GM06990 (cell line): Measurements from ENCODE around the gene ANP32D.
"Not testable (repeated sequence)": the region's sequence is repeated elsewhere in the genome, so short reads cannot be mapped to it uniquely, and the experiment has no call there.

Source experiments
- DNase-seq: peaks from one replicate; pipeline ENCODE4 v3.0.0-alpha.2; 2011; ENCODE audit not compliant: insufficient read length; ENCODE audit errors: extremely low read depth
- H3K27me3 ChIP-seq: replicated peaks from 2 replicates; pipeline ENCODE4 v1.6.0; 2011; ENCODE audit warnings: low read length; ENCODE audit not compliant: control insufficient read depth, insufficient read depth
- H3K36me3 ChIP-seq: 2 replicates; pipeline ENCODE4 v1.5.1; 2011; ENCODE audit warnings: low read length; ENCODE audit not compliant: control insufficient read depth, insufficient read depth
- H3K4me3 ChIP-seq: replicated peaks from 2 replicates; pipeline ENCODE4 v1.5.1; 2011; ENCODE audit warnings: low read depth, mild to moderate bottlenecking, control low read depth, low read length
- TF ChIP-seq, protein P1 (sequence below): IDR thresholded peaks from 2 replicates; pipeline ENCODE4 v1.5.1; 2011; ENCODE audit warnings: low read length, control low read depth, mild to moderate bottlenecking, inconsistent platforms; ENCODE audit not compliant: insufficient read depth, poor library complexity, severe bottlenecking

The ANP32D gene

DNA sequence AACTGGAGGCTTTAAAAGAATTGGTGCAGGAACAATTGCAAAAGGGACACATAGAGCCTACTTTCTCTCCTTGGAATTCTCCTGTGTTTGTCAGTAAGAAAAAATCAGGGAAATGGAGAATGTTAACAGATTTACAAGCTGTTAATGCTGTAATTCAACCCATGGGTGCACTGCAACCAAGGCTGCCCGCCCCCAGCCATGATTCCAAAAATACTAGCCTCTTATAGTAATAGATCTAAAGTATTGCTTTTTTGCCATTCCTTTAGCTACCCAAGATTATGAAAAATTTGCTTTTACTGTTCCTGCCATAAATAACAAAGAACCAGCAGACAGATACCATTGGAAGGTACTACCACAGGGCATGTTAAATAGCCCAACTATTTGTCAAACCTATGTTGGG is 37.8 kb downstream of the ANP32D start:
- Histone ChIP-seq H3K27me3 (no peaks in the 10 kb centered on the region), H3K36me3 (no peaks in the 10 kb centered on the region), H3K4me3 (no peak overlapping the region)
- no peak for DNase-seq
- TF ChIP-seq, protein P1, sequence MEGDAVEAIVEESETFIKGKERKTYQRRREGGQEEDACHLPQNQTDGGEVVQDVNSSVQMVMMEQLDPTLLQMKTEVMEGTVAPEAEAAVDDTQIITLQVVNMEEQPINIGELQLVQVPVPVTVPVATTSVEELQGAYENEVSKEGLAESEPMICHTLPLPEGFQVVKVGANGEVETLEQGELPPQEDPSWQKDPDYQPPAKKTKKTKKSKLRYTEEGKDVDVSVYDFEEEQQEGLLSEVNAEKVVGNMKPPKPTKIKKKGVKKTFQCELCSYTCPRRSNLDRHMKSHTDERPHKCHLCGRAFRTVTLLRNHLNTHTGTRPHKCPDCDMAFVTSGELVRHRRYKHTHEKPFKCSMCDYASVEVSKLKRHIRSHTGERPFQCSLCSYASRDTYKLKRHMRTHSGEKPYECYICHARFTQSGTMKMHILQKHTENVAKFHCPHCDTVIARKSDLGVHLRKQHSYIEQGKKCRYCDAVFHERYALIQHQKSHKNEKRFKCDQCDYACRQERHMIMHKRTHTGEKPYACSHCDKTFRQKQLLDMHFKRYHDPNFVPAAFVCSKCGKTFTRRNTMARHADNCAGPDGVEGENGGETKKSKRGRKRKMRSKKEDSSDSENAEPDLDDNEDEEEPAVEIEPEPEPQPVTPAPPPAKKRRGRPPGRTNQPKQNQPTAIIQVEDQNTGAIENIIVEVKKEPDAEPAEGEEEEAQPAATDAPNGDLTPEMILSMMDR = no peak

DNA sequence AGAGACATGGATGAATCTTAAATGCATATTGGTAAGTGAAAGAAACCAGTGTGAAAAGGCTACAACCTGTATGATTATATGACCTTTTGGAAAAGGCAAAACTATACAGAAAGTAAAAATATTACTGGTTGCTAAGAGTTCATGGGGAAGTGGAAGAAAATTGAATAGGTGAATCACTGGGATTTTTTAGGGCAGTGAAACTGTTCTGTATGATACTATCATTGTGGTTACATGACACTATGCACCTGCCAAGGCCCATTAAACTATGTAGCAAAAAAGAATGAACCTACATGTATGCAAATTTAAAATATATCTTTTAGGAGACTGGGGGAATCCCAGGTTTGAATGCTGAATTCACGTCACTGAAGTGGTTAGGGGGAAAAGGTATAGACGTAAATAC is 40.5 kb downstream of the ANP32D start:
- H3K36me3 ChIP-seq = no peaks in the 10 kb centered on the region
- TF ChIP-seq, protein P1 = no peak
- peak; percentile 51 for DNase-seq
- H3K27me3 ChIP-seq = no peaks in the 10 kb centered on the region
- no peak overlapping the region for H3K4me3 ChIP-seq

DNA sequence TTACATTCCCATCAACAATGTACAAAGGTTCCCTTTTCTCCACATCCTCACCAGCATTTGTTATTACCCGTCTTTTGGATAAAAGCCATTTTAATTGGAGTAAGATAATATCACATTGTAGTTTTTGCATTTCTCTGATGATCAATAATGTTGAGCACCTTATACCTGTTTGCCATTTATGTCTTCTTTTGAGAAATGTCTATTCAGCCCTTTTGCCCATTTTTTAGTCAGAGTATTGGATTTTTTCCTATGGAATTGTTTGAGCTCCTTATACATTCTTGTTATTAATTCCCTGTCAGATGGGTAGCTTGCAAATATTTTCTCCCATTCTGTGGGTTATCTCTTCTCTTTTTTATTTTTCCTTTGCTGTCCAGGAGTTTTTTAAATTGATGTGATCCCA is 42.4 kb downstream of the ANP32D start:
- TF ChIP-seq, protein P1 = no peak

DNA sequence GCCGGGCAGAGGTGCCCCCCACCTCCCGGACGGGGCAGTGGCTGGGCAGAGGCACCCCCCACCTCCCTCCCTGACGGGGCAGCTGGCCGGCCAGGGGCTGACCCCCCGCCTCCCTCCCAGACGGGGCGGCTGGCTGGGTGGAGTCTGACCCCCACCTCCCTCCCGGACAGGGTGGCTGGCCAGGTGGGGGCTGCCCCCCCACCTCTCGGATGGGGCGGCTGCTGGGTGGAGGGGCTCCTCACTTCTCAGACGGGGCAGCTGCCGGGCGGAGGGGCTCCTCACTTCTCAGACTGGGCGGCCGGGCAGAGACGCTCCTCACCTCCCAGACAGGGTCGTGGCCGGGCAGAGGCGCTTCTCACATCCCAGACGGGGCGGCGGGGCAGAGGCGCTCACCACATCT is 48.0 kb downstream of the ANP32D start:
- DNase-seq, H3K36me3 ChIP-seq, H3K4me3 ChIP-seq, H3K27me3 ChIP-seq: not testable (repeated sequence)

More for the DNA sequence above, 42.4 kb downstream of the ANP32D start:
- Histone ChIP-seq H3K4me3 (no peak overlapping the region), H3K36me3 (no peaks in the 10 kb centered on the region), H3K27me3 (no peaks in the 10 kb centered on the region)
- no peak for DNase-seq
